H9 (cell line): Measurements from ENCODE around the gene PRKCB. TPM values are rescaled to one million over a fixed set of nuclear protein-coding genes. Genes with fewer than 3 reads are reported as not detected.

Source experiments
- DNase-seq: peaks from one replicate; pipeline ENCODE4 v3.0.0-alpha.2; 2017
- H2AFZ ChIP-seq: one replicate; pipeline ENCODE4 v1.6.1; 2013; ENCODE audit warnings: mild to moderate bottlenecking, low read length, control low read depth, moderate library complexity
- H2AK5ac ChIP-seq: 2 replicates; pipeline ENCODE4 v1.6.1; 2013; ENCODE audit warnings: low read length, control low read depth, mixed read lengths; ENCODE audit not compliant: insufficient read length
- H2BK120ac ChIP-seq: one replicate; pipeline ENCODE4 v1.6.1; 2013; ENCODE audit warnings: low read depth, mild to moderate bottlenecking, low read length, control low read depth, inconsistent platforms; ENCODE audit not compliant: poor library complexity, severe bottlenecking
- H2BK12ac ChIP-seq: 2 replicates; pipeline ENCODE4 v1.6.1; 2013; ENCODE audit warnings: low read length, control low read depth, mixed read lengths, low read depth; ENCODE audit not compliant: insufficient read length
- H2BK15ac ChIP-seq: 2 replicates; pipeline ENCODE4 v1.6.1; 2013; ENCODE audit warnings: low read depth, low read length, control low read depth
- H2BK20ac ChIP-seq: one replicate; pipeline ENCODE4 v1.6.1; 2013; ENCODE audit warnings: low read depth, mild to moderate bottlenecking, low read length, control low read depth, inconsistent platforms; ENCODE audit not compliant: poor library complexity, severe bottlenecking
- H2BK5ac ChIP-seq: 2 replicates; pipeline ENCODE4 v1.6.1; 2013; ENCODE audit warnings: low read length, control low read depth, mixed read lengths; ENCODE audit not compliant: insufficient read length
- H3K14ac ChIP-seq: 2 replicates; pipeline ENCODE4 v1.6.1; 2013; ENCODE audit warnings: low read length, control low read depth; ENCODE audit not compliant: insufficient read depth
- H3K18ac ChIP-seq: 2 replicates; pipeline ENCODE4 v1.6.1; 2013; ENCODE audit warnings: low read depth, mild to moderate bottlenecking, mixed read lengths, low read length, control low read depth; ENCODE audit not compliant: insufficient read length
- H3K23ac ChIP-seq: 2 replicates; pipeline ENCODE4 v1.6.1; 2013; ENCODE audit warnings: low read length, control low read depth, mixed read lengths, low read depth; ENCODE audit not compliant: insufficient read length
- H3K23me2 ChIP-seq: 2 replicates; pipeline ENCODE4 v1.6.1; 2013; ENCODE audit warnings: low read depth, mild to moderate bottlenecking, mixed read lengths, low read length, control low read depth; ENCODE audit not compliant: insufficient read length, poor library complexity, severe bottlenecking
- H3K27ac ChIP-seq: 2 replicates; pipeline ENCODE4 v1.5.1; 2013; ENCODE audit warnings: low read length, control low read depth, mixed read lengths, low read depth; ENCODE audit not compliant: insufficient read length
- H3K27me3 ChIP-seq: 2 replicates; pipeline ENCODE4 v1.6.1; 2013; ENCODE audit warnings: low read length, control low read depth, inconsistent platforms; ENCODE audit not compliant: insufficient read depth
- H3K4ac ChIP-seq: 2 replicates; pipeline ENCODE4 v1.6.1; 2013; ENCODE audit warnings: low read depth, mild to moderate bottlenecking, control low read depth, inconsistent platforms, low read length, moderate library complexity
- H3K4me1 ChIP-seq: 2 replicates; pipeline ENCODE4 v1.6.1; 2013; ENCODE audit warnings: low read length, control low read depth, inconsistent platforms; ENCODE audit not compliant: insufficient read depth
- H3K4me2 ChIP-seq: 2 replicates; pipeline ENCODE4 v1.6.1; 2013; ENCODE audit warnings: low read length, control low read depth, mixed read lengths; ENCODE audit not compliant: insufficient read length, insufficient read depth
- H3K56ac ChIP-seq: 2 replicates; pipeline ENCODE4 v1.6.1; 2013; ENCODE audit warnings: low read depth, mild to moderate bottlenecking, mixed read lengths, low read length, control low read depth; ENCODE audit not compliant: insufficient read length
- H3K79me1 ChIP-seq: 2 replicates; pipeline ENCODE4 v1.6.1; 2013; ENCODE audit warnings: low read depth, mild to moderate bottlenecking, moderate library complexity, low read length, control low read depth, inconsistent platforms; ENCODE audit not compliant: insufficient read depth, poor library complexity, severe bottlenecking
- H3K79me2 ChIP-seq: 2 replicates; pipeline ENCODE4 v1.6.1; 2013; ENCODE audit warnings: low read length, control low read depth, inconsistent platforms; ENCODE audit not compliant: insufficient read depth
- H3K9ac ChIP-seq: 2 replicates; pipeline ENCODE4 v1.6.1; 2013; ENCODE audit warnings: low read length, control low read depth, mixed read lengths; ENCODE audit not compliant: insufficient read length; ENCODE audit errors: extremely low read depth
- H3K9me3 ChIP-seq: one replicate; pipeline ENCODE4 v1.6.1; 2013; ENCODE audit warnings: low read depth, low read length, inconsistent platforms; ENCODE audit not compliant: control insufficient read depth
- H3T11ph ChIP-seq: one replicate; pipeline ENCODE4 v1.6.1; 2013; ENCODE audit warnings: mild to moderate bottlenecking, low read length, control low read depth, inconsistent platforms
- H4K20me1 ChIP-seq: one replicate; pipeline ENCODE4 v1.6.1; 2013; ENCODE audit not compliant: control insufficient read depth, insufficient read length, insufficient read depth
- H4K5ac ChIP-seq: 2 replicates; pipeline ENCODE4 v1.6.1; 2013; ENCODE audit warnings: low read depth, mild to moderate bottlenecking, mixed read lengths, low read length, control low read depth; ENCODE audit not compliant: insufficient read length
- H4K8ac ChIP-seq: replicated peaks from 2 replicates; pipeline ENCODE4 v1.6.1; 2013; ENCODE audit warnings: low read length, control low read depth, mixed read lengths, low read depth; ENCODE audit not compliant: insufficient read length
- H4K91ac ChIP-seq: 2 replicates; pipeline ENCODE4 v1.6.1; 2013; ENCODE audit warnings: low read depth, mild to moderate bottlenecking, moderate library complexity, mixed read lengths, low read length, control low read depth; ENCODE audit not compliant: insufficient read length
- H3K27ac Mint-ChIP-seq, 3 experiments: 2 replicates in 2 of 3; 3 replicates in 1 of 3; pipeline ENCODE4 v1.8.0; 2020 to 2021; ENCODE audit warnings: mixed read lengths in 3 of 3, mild to moderate bottlenecking in 1 of 3, moderate library complexity in 1 of 3
- H3K27me3 Mint-ChIP-seq: 2 replicates; pipeline ENCODE4 v1.8.0; 2021; ENCODE audit warnings: low read depth, mild to moderate bottlenecking, moderate library complexity, mixed read lengths
- H3K36me3 Mint-ChIP-seq, 3 experiments: 2 replicates in 2 of 3; 3 replicates in 1 of 3; pipeline ENCODE4 v1.8.0; 2020 to 2021; ENCODE audit warnings: low read depth in 3 of 3, mixed read lengths in 3 of 3; ENCODE audit not compliant: insufficient read depth in 1 of 3
- H3K4me1 Mint-ChIP-seq, 2 experiments: 2 replicates each; pipeline ENCODE4 v1.8.0; 2020; ENCODE audit warnings: mixed read lengths in 2 of 2
- H3K4me3 Mint-ChIP-seq, 2 experiments: 2 replicates in 1 of 2; 3 replicates in 1 of 2; pipeline ENCODE4 v1.8.0; 2020 to 2021; ENCODE audit warnings: mild to moderate bottlenecking in 2 of 2, mixed read lengths in 2 of 2, moderate library complexity in 1 of 2
- H3K9me3 Mint-ChIP-seq, 2 experiments: 2 replicates in 1 of 2; 3 replicates in 1 of 2; pipeline ENCODE4 v1.8.0; 2020; ENCODE audit warnings: mild to moderate bottlenecking in 2 of 2, mixed read lengths in 2 of 2, moderate library complexity in 1 of 2
- CTCF ChIP-seq: fragments of 200-600 bp; sonication (generic); conservative IDR thresholded peaks from 3 replicates; pipeline ENCODE4 v1.8.0; 2021; ENCODE audit warnings: antibody characterized with exemption, mild to moderate bottlenecking
- WGBS: extraction: QIAGEN DNeasy Blood & Tissue Kit; methylation state at CpG from one replicate; pipeline ENCODE4 v1.1.7; 2013; ENCODE audit warnings: missing lambda C conversion rate, low lambda C conversion rate, mixed read lengths; ENCODE audit not compliant: insufficient read length; ENCODE audit errors: extremely low coverage; 5-methylcytosine and 5-hydroxymethylcytosine counted together
- total RNA-seq: library from RNA; stranded (reverse); gene quantifications from 2 replicates; pipeline ENCODE4 v1.2.1, GENCODE V29; 2021

The PRKCB gene
- total RNA-seq, 1 experiment from 2014 or later, result 7.0 TPM

DNA sequence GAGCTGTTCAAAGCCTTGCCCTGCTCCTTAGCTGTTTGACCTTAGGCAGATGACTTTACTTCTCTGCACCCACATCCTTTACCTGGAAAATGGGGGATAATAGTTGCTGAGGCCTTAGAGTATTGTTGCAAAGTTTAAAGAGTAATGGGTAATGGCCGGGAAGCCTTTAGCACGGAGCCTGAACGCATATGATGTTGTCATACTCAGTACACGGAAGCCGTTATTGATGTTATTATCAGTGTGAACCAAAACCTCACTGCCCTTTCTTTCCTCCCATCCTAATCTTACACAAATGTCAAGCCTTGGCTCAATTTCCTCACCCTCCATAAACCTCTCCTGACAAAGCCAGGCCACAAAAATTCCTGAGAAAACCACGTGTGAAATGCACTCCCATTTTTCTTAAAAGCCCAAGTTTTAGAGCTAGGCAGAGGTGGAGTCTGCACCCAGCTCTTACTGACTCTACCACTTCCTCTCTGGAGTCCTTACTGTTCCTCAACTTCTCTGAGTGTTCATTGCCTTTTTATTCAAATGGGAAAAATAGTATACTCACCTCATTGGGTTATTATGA lies 353.1 kb downstream of the PRKCB start:
- Histone ChIP-seq H4K5ac (no peak overlapping the region), H2BK15ac (no peak overlapping the region), H3K4me2 (no peak overlapping the region), H4K20me1 (no peaks in the 10 kb centered on the region), H2BK5ac (no peak overlapping the region), H3K27me3 (no peaks in the 10 kb centered on the region), H3K4ac (no peak overlapping the region), H3K79me2 (no peaks in the 10 kb centered on the region), H2AFZ (no peak overlapping the region), H3K9me3 (no peaks in the 10 kb centered on the region), H3K79me1 (no peaks in the 10 kb centered on the region), H3T11ph (no peak overlapping the region), H3K23ac (no peak overlapping the region), H2BK120ac (no peak overlapping the region), H2BK20ac (no peak overlapping the region), H3K14ac (no peak overlapping the region), H4K91ac (no peak overlapping the region), H3K4me1 (no peaks in the 10 kb centered on the region; the same call in 1 of the 2 replicates), H3K18ac (no peak overlapping the region), H3K9ac (no peak overlapping the region), H3K56ac (no peak overlapping the region), H4K8ac (no peak overlapping the region), H2AK5ac (no peak overlapping the region), H3K23me2 (no peaks in the 10 kb centered on the region), H3K27ac (no peak overlapping the region), H2BK12ac (no peak overlapping the region)
- DNase-seq, result no peak
- H3K4me1 Mint-ChIP-seq, result peaks cover 16 to 17% of the 10 kb centered on the region in 2 experiments
- no peak overlapping the region for H3K4me3 Mint-ChIP-seq
- H3K36me3 Mint-ChIP-seq, result no peaks in the 10 kb centered on the region
- WGBS, result no CpG with 5 or more reads among the region's 6 CpGs
- H3K27me3 Mint-ChIP-seq, result no peaks in the 10 kb centered on the region
- H3K9me3 Mint-ChIP-seq, result no peaks in the 10 kb centered on the region
- no peak overlapping the region for H3K27ac Mint-ChIP-seq
- TF ChIP-seq CTCF, result no peak
